IPS-NIHi11 (cell line): ENCODE data around the gene ATG2A.

ENCODE experiments used
- DNase-seq: peaks from one replicate; pipeline ENCODE4 v3.0.0; 2012; ENCODE audit warnings: mixed read lengths, low spot score

The ATG2A gene

DNA sequence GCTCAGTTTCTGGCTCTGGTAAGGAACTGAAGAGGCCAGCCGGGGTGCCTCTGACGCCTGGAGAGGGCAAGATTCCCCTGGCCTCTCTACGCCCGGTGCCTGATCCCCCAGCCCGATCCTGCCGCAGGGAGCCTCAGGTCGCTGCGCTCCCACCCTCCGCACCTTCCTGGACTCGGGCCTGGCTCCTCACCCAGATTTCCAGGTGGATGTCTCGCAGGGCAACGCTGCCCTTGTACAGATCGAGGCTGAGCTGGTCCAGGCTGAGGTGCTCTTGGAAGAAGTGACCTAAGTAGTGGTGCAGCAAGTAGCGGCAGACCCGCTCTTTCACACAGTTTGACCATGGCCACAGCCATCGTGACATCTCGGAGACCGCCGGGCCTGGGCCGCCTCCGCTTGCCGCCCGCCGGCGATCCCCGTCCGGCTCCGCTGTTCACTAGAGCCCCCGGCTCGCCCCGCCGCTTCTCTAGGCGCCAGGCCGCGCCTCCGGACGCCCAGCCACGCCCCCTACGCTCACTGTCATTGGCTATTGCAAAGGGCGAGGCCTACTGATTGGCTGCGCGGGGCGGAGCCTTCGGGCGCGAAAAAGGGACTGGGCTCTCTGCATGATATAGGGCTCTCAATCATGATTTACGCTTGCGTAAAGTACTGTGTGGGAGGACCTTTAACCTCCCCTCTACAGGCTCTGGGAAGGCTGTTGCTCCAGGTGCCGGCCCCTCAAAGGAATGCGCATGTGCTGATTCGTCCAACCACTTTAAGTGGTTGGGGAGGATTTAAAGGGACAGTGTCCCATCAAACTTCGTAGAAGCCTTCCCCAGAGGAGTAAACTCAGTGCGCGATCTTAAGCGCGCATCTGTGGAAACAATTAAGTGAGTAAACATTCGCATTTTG, at the start of gene ATG2A:
TSS of gene ATG2A (minus strand) at position 435 of the 888 bp plus-strand sequence. CDS start at position 361, 74 bp downstream.
- DNase-seq = peak; percentile 98

DNA sequence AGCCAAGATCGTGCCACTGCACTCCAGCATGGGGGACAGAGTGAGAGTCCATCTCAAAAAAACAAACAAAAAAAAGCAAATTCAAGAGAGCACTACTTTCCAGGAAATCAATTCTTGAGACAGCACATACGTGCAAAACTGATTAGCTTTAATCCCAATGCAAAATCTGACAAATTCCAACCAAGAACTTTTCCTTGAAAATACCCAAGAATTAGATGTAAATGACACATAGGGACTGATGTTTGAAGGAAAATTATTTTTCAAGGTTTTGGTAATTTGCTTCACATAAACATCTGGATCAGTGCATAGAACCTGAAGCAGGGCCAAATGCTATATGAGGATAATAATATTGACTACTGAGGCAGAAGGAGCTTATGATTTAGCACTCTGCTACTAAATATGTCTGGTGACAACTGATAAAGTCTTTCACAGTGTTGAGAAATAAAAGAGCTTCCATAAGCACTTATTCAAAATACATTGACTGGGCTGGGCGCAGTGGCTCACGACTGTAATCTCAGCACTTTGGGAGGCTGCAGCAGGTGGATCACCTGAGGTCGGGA, 46.1 kb upstream of the ATG2A start:
- no peak for DNase-seq

DNA sequence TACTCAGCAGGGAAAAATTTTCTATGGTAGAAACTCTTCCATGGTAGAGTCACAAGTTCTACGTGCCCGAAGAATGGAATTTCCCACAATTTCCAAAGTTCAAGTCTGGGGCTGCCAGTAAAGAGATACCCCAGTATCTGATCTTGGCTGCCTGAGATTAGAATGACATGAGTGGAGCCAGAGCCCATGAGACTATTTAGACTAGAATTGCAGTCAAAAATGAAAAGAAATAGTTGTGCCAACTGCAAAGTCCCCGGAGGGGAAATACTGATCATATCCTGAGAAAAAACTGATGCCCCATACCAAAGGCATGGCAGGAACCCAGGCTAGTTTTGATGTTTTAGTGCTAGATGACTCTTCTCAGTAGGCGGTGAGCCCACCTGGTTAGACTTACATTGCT, 43.7 kb upstream of the ATG2A start:
- DNase-seq = no peak

DNA sequence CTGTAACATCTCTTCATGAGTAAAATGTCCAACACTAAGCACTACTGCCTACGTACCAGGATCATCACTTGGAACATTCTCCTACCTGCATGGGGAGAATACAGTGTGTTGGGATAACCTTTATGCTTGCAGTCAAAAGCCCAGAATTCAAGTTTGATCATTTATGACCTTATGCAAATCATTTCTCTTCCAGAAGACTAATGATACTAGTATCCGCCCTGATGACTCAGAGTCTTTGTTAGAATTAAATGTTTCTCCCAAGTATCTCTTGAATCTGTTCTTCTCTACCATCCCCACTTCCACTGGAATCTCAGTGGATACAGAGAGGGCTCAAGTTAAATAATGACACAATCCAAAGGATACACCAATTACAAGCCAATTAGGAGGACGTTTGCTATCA, 42.5 kb upstream of the ATG2A start:
- no peak for DNase-seq

- no peak for DNase-seq
These were observed 37.2 kb upstream of the ATG2A start for GRCh38 chr11:64954201-64954600.

- no peak for DNase-seq
These were observed 34.5 kb upstream of the ATG2A start for GRCh38 chr11:64951529-64951928.

DNA sequence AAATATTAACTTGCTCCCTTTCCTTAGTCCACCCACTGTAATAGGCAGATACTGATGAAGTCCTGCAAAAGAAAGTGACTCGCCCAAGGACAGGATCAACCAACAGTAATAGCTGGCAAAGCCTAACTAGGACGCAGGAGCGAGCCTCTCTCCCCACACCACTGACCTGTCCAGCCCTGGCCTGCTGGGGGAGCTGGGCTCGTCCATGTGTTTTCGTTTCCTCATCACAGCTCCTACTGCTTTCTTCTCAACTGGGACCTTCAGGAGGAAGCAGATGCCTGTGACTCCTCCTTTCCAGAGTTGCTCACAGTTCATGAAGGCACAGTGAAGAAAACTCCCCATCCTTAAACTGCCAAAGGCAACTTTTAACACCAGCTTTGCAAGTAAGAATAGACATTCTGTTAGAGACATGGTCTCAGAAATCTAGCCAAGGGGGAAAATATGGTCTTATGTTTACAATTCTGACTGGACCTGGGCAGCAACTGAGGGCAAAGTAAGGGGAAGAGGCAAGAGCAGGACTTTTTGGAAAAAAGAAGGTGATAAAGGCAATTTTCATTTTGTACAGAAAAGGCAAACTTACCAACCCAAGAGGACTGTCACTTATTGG, 30.3 kb upstream of the ATG2A start:
- DNase-seq = no peak

DNA sequence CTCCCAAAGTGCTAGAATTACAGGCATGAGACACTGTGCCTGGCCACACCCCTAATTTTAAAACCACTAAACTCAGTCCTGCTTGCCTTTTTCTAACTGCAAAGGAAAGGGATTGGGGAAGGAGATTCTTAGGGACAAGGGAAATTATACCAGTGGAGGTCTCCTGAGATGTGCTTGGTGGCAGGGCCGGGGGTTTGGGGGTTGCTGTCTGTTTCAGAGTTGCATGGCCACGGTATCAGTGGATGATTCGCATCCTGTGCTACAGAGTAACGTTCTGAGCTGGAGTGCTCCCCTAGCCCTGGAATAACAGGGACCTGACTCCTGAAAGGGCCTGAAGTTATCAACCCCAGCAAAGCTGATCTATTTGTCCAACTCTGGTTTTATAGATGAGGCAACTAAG, 19.5 kb upstream of the ATG2A start:
- DNase-seq = no peak

GRCh38 chr11:64935359-64936081, 18.5 kb upstream of the ATG2A start, which contains the start of gene GPHA2:
TSS of gene GPHA2 (minus strand) at chr11:64935893. CDS start at chr11:64935460, 433 bp downstream.
- DNase-seq = peak; percentile 86

- DNase-seq = no peak
These were observed 17.8 kb upstream of the ATG2A start for GRCh38 chr11:64934682-64935358.

GRCh38 chr11:64933935-64934681, 17.1 kb upstream of the ATG2A start:
- no peak for DNase-seq

- no peak for DNase-seq
These were observed 16.4 kb upstream of the ATG2A start for GRCh38 chr11:64933213-64933934.

GRCh38 chr11:64932324-64932723, 15.3 kb upstream of the ATG2A start:
- DNase-seq = no peak

DNA sequence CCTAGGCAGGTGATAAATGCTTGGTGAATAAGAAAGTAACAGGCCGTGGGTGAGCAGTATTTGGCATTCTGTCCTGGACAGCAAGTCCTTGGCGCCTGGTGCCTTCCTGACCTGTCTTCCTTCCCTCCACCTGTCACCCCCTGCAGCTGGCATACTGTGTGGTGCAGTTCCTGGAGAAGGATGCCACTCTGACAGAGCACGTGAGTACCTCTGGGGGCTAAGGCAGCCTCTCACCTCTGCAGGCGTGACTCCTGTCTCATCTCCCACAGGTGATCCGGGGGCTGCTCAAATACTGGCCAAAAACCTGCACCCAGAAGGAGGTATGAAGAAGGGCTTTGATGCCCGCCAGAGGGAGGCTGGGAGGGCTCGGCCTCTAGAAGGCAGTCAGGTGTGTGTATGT, 14.3 kb upstream of the ATG2A start:
- no peak for DNase-seq

GRCh38 chr11:64930340-64930739, 13.3 kb upstream of the ATG2A start:
- no peak for DNase-seq

- DNase-seq = no peak
These were observed 12.6 kb upstream of the ATG2A start for GRCh38 chr11:64929625-64930024.

DNA sequence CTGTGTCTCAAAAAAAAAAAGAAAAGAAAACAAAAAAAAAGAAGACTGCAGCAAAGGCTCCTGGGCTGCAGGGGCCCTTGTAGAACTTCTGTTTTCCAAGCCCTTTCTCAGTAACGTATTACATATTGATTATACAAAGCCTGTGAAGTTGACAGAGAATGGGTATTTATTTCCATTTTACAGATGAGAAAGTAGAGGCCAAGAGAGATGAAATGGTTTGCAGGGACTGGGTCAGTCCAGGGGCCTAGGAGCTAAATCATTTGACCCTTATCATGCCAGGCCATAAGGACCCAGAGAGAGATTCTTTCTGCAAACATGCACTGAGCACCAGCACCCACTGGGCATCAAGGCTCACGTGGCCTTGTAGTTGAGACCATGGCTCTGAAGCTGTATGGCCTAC, 11.9 kb upstream of the ATG2A start:
- DNase-seq = no peak

DNA sequence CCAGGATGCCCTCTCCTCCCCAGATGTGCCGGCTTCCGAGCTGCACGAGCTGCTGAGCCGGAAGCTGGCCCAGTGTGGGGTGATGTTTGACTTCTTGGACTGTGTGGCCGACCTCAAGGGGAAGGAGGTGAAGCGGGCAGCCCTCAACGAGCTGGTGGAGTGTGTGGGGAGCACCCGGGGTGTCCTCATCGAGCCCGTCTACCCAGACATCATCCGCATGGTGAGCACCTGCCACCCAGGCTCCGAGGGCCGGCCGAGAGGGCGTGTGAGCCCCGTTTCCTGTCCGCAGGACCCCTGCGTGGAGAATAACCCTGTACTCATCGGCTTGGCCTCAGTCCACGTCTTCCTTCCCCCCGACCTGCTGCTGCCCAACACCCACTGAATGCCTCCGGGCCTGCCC, 9.7 kb upstream of the ATG2A start:
- DNase-seq = no peak

- DNase-seq = no peak
These were observed 8.8 kb upstream of the ATG2A start for GRCh38 chr11:64925536-64926436.
